Neural cell (in vitro differentiated cells): Measurements from ENCODE around the gene TMEM254. TPM values are rescaled to one million over a fixed set of nuclear protein-coding genes. Genes with fewer than 3 reads are reported as not detected.

Experiments
- H2AFZ ChIP-seq: fragments of 200-600, 300-800 bp; sonication (generic), shearing (Covaris generic); 2 replicates; pipeline ENCODE4 v1.6.0; 2014; ENCODE audit warnings: low read depth, mild to moderate bottlenecking, antibody characterized with exemption, low read length, moderate library complexity
- H3F3A ChIP-seq: fragments of 200-600 bp; shearing (Covaris generic); 2 replicates; pipeline ENCODE4 v1.6.1; 2016; ENCODE audit warnings: mild to moderate bottlenecking, moderate library complexity, mixed read lengths, antibody characterized with exemption, low read length; ENCODE audit not compliant: insufficient read depth, poor library complexity, severe bottlenecking
- H3K27ac ChIP-seq: fragments of 200-600, 300-800 bp; sonication (generic), shearing (Covaris generic); 2 replicates; pipeline ENCODE4 v1.5.1; 2014; ENCODE audit warnings: mild to moderate bottlenecking, low read length, moderate library complexity
- H3K27me3 ChIP-seq: fragments of 300-800, 200-600 bp; sonication (generic), shearing (Covaris generic); 2 replicates; pipeline ENCODE4 v1.6.0; 2014; ENCODE audit warnings: mild to moderate bottlenecking, low read depth, low read length, moderate library complexity; ENCODE audit not compliant: insufficient read depth
- H3K36me3 ChIP-seq: fragments of 300-800, 200-600 bp; sonication (generic), shearing (Covaris generic); 2 replicates; pipeline ENCODE4 v1.5.1; 2014; ENCODE audit warnings: mild to moderate bottlenecking, antibody characterized with exemption, low read length, moderate library complexity; ENCODE audit not compliant: insufficient read depth
- H3K4me2 ChIP-seq: fragments of 300-800, 200-600 bp; sonication (generic), shearing (Covaris generic); 2 replicates; pipeline ENCODE4 v1.6.0; 2014; ENCODE audit warnings: mild to moderate bottlenecking, low read length
- H3K4me3 ChIP-seq: fragments of 300-800, 200-600 bp; sonication (generic), shearing (Covaris generic); 2 replicates; pipeline ENCODE4 v1.5.1; 2014; ENCODE audit warnings: mild to moderate bottlenecking, low read length, moderate library complexity
- H3K79me2 ChIP-seq: fragments of 200-600 bp; shearing (Covaris generic); replicated peaks from 2 replicates; pipeline ENCODE4 v1.6.0; 2014; ENCODE audit warnings: mild to moderate bottlenecking, low read length, moderate library complexity; ENCODE audit not compliant: insufficient read depth
- H3K9ac ChIP-seq: fragments of 300-800, 200-600 bp; sonication (generic), shearing (Covaris generic); 2 replicates; pipeline ENCODE4 v1.6.1; 2016; ENCODE audit warnings: mild to moderate bottlenecking, low read length, mixed read lengths
- H3K9me2 ChIP-seq: fragments of 200-600 bp; shearing (Covaris generic); 2 replicates; pipeline ENCODE4 v1.6.1; 2016; ENCODE audit warnings: mild to moderate bottlenecking, low read length, mixed read lengths; ENCODE audit not compliant: insufficient read depth
- H3K9me3 ChIP-seq: fragments of 200-600, 300-800 bp; sonication (generic), shearing (Covaris generic); 2 replicates; pipeline ENCODE4 v1.6.1; 2016; ENCODE audit warnings: mild to moderate bottlenecking, mixed run types, low read length, moderate library complexity, mixed read lengths
- H4K20me1 ChIP-seq: fragments of 200-600 bp; shearing (Covaris generic); 2 replicates; pipeline ENCODE4 v1.6.1; 2016; ENCODE audit warnings: mild to moderate bottlenecking, mixed run types; ENCODE audit not compliant: insufficient read depth
- EP300 ChIP-seq: fragments of 450-650 bp; conservative IDR thresholded peaks from 2 replicates; pipeline ENCODE4 v1.6.1; 2014; ENCODE audit warnings: antibody characterized with exemption, mild to moderate bottlenecking, moderate library complexity; ENCODE audit not compliant: poor library complexity, severe bottlenecking
- EZH2 ChIP-seq: fragments of 200-600, 300-800 bp; shearing (Covaris generic), sonication (generic); IDR thresholded peaks from 2 replicates; pipeline ENCODE4 v1.6.1; 2014; ENCODE audit warnings: antibody characterized with exemption, low read length, borderline replicate concordance, mild to moderate bottlenecking; ENCODE audit not compliant: insufficient read depth, poor library complexity, severe bottlenecking
- MXI1 ChIP-seq: fragments of 450-650 bp; conservative IDR thresholded peaks from 2 replicates; pipeline ENCODE4 v1.6.1; 2014; ENCODE audit warnings: antibody characterized with exemption, mild to moderate bottlenecking; ENCODE audit not compliant: poor library complexity, severe bottlenecking
- POLR2AphosphoS5 ChIP-seq: IDR thresholded peaks from 2 replicates; pipeline ENCODE4 v1.6.1; 2012
- RAD21 ChIP-seq: fragments of 450-650 bp; conservative IDR thresholded peaks from 2 replicates; pipeline ENCODE4 v1.6.1; 2014; ENCODE audit warnings: antibody characterized with exemption, mild to moderate bottlenecking, moderate library complexity
- SMC3 ChIP-seq: fragments of 450-650 bp; conservative IDR thresholded peaks from 2 replicates; pipeline ENCODE4 v1.6.1; 2014; ENCODE audit warnings: antibody characterized with exemption, mild to moderate bottlenecking, moderate library complexity; ENCODE audit not compliant: poor library complexity
- TAF1 ChIP-seq: IDR thresholded peaks from 2 replicates; pipeline ENCODE4 v1.6.1; 2012; ENCODE audit warnings: low read depth
- polyA plus RNA-seq: library from polyadenylated mRNA; depleted of rRNA; stranded (reverse); fragments of >200 nt; gene quantifications from 2 replicates; pipeline ENCODE4 v1.2.3, GENCODE V29; 2014
- TF ChIP-seq, protein P1 (sequence below): IDR thresholded peaks from 2 replicates; pipeline ENCODE4 v1.6.1; 2012; ENCODE audit warnings: borderline replicate concordance
- TF ChIP-seq, protein P2 (sequence below): fragments of 450-650 bp; IDR thresholded peaks from 2 replicates; pipeline ENCODE4 v1.5.1; 2014; ENCODE audit warnings: antibody characterized with exemption, mild to moderate bottlenecking, moderate library complexity; ENCODE audit not compliant: poor library complexity, severe bottlenecking

Gene TMEM254
- polyA plus RNA-seq, 1 donor from 2014 or later: 24.3 TPM

DNA sequence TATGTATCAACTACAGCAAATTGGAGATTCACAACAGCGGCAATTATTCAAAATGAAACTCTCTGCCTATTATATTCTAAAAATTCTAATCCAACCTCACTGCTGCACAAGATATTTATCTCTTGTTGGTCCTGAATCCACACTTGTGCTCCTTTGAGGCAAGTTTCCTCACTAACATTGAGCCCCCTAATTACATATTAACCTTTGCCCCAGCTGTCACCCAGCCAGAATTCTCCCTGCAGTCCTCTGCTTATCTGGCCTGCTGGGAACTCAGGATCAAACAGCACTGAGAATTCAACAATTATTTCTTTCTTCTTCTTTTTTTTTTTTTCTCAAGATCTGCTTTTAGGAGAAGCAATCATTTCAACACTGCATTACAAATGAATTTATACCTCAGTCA lies 32.5 kb downstream of the TMEM254 start:
- TF ChIP-seq, protein P1, sequence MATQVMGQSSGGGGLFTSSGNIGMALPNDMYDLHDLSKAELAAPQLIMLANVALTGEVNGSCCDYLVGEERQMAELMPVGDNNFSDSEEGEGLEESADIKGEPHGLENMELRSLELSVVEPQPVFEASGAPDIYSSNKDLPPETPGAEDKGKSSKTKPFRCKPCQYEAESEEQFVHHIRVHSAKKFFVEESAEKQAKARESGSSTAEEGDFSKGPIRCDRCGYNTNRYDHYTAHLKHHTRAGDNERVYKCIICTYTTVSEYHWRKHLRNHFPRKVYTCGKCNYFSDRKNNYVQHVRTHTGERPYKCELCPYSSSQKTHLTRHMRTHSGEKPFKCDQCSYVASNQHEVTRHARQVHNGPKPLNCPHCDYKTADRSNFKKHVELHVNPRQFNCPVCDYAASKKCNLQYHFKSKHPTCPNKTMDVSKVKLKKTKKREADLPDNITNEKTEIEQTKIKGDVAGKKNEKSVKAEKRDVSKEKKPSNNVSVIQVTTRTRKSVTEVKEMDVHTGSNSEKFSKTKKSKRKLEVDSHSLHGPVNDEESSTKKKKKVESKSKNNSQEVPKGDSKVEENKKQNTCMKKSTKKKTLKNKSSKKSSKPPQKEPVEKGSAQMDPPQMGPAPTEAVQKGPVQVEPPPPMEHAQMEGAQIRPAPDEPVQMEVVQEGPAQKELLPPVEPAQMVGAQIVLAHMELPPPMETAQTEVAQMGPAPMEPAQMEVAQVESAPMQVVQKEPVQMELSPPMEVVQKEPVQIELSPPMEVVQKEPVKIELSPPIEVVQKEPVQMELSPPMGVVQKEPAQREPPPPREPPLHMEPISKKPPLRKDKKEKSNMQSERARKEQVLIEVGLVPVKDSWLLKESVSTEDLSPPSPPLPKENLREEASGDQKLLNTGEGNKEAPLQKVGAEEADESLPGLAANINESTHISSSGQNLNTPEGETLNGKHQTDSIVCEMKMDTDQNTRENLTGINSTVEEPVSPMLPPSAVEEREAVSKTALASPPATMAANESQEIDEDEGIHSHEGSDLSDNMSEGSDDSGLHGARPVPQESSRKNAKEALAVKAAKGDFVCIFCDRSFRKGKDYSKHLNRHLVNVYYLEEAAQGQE: no peak
- TF ChIP-seq TAF1: no peak
- TF ChIP-seq EZH2: no peak
- TF ChIP-seq POLR2AphosphoS5: no peak
- no peak for TF ChIP-seq MXI1
- no peak for TF ChIP-seq SMC3
- TF ChIP-seq EP300: no peak
- no peak for TF ChIP-seq RAD21
- TF ChIP-seq, protein P2, sequence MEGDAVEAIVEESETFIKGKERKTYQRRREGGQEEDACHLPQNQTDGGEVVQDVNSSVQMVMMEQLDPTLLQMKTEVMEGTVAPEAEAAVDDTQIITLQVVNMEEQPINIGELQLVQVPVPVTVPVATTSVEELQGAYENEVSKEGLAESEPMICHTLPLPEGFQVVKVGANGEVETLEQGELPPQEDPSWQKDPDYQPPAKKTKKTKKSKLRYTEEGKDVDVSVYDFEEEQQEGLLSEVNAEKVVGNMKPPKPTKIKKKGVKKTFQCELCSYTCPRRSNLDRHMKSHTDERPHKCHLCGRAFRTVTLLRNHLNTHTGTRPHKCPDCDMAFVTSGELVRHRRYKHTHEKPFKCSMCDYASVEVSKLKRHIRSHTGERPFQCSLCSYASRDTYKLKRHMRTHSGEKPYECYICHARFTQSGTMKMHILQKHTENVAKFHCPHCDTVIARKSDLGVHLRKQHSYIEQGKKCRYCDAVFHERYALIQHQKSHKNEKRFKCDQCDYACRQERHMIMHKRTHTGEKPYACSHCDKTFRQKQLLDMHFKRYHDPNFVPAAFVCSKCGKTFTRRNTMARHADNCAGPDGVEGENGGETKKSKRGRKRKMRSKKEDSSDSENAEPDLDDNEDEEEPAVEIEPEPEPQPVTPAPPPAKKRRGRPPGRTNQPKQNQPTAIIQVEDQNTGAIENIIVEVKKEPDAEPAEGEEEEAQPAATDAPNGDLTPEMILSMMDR: no peak
- no peak overlapping the region for H3K27ac ChIP-seq
- no peaks in the 10 kb centered on the region for H3K9me2 ChIP-seq

DNA sequence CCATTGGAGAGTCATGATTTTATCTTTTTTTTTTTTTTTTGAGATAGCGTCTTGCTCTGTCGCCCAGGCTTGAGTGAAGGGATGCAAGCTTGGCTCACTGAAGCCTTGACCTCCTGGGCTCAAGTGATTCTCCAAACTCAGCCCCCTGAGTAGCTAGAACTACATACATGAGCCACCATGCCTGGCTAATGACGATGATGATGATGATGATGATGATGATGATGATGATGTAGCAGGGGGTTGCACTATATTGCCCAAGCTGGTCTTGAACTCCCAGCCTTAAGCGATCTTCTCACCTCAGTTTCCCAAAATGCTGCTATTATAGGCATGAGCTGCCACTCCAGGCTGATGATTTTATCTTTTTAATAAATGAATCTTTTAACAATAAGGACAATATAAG lies 40.2 kb downstream of the TMEM254 start:
- H2AFZ ChIP-seq: no peak overlapping the region
- no peaks in the 10 kb centered on the region for H3K79me2 ChIP-seq
- no peak overlapping the region for H3K4me2 ChIP-seq
- no peak overlapping the region for H3K4me3 ChIP-seq
- no peaks in the 10 kb centered on the region for H3F3A ChIP-seq
- no peak overlapping the region for H3K9ac ChIP-seq
- no peaks in the 10 kb centered on the region for H3K9me3 ChIP-seq
- H4K20me1 ChIP-seq: no peaks in the 10 kb centered on the region
- no peak overlapping the region for H3K27ac ChIP-seq
- no peaks in the 10 kb centered on the region for H3K9me2 ChIP-seq
- no peaks in the 10 kb centered on the region for H3K36me3 ChIP-seq
- TF ChIP-seq SMC3 (no peak), POLR2AphosphoS5 (no peak), EZH2 (no peak), TAF1 (no peak)
- TF ChIP-seq, protein P2: no peak
- H3K27me3 ChIP-seq: no peaks in the 10 kb centered on the region

More for the DNA sequence above, 32.5 kb downstream of the TMEM254 start:
- Histone ChIP-seq H3K9me3 (no peaks in the 10 kb centered on the region), H3K36me3 (no peaks in the 10 kb centered on the region), H2AFZ (no peak overlapping the region), H3K4me3 (no peak overlapping the region), H4K20me1 (no peaks in the 10 kb centered on the region), H3F3A (no peaks in the 10 kb centered on the region), H3K9ac (no peak overlapping the region), H3K4me2 (no peak overlapping the region), H3K27me3 (no peaks in the 10 kb centered on the region), H3K79me2 (no peaks in the 10 kb centered on the region)
